ENCODE data around the gene IL32.
"Not testable (repeated sequence)": the region's sequence is repeated elsewhere in the genome, so short reads cannot be mapped to it uniquely, and the experiment has no call there.

IL32 gene

GRCh38 chr16:3046641-3047386 is 18.6 kb upstream of the IL32 start:
- no peak overlapping the region for H3K4me3 ChIP-seq (ENCODE audit: low read length)
- DNase-seq (ENCODE audit: low read depth, low spot score) = no peak

- H3K4me3 ChIP-seq (ENCODE audit: low read length) = no peak overlapping the region
- DNase-seq (ENCODE audit: low read depth, low spot score) = no peak
Observed at GRCh38 chr16:3047387-3047720, 18.1 kb upstream of the IL32 start.

- no peak overlapping the region for H3K4me3 ChIP-seq (ENCODE audit: low read length)
- DNase-seq (ENCODE audit: low read depth, low spot score) = no peak
Observed at GRCh38 chr16:3049921-3050481, 15.4 kb upstream of the IL32 start.

GRCh38 chr16:3050487-3050886 is 15.0 kb upstream of the IL32 start:
- no peak for DNase-seq (ENCODE audit: low read depth, low spot score)
- H3K4me3 ChIP-seq (ENCODE audit: low read length) = no peak overlapping the region

GRCh38 chr16:3051009-3051408 is 14.4 kb upstream of the IL32 start:
- no peak overlapping the region for H3K4me3 ChIP-seq (ENCODE audit: low read length)

GRCh38 chr16:3051494-3051893 is 13.9 kb upstream of the IL32 start:
- no peak overlapping the region for H3K4me3 ChIP-seq (ENCODE audit: low read length)
- no peak for DNase-seq (ENCODE audit: low read depth, low spot score)

More at GRCh38 chr16:3051009-3051408, 14.4 kb upstream of the IL32 start:
- no peak for DNase-seq (ENCODE audit: low read depth, low spot score)

- DNase-seq (ENCODE audit: low read depth, low spot score); H3K4me3 ChIP-seq (ENCODE audit: low read length): not testable (repeated sequence)
Observed at GRCh38 chr16:3052571-3053329, 12.7 kb upstream of the IL32 start.

- not testable (repeated sequence) for DNase-seq (ENCODE audit: low read depth, low spot score)
Observed at GRCh38 chr16:3053330-3053710, 12.1 kb upstream of the IL32 start.

GRCh38 chr16:3054965-3055733 is 10.3 kb upstream of the IL32 start:
- H3K4me3 ChIP-seq (ENCODE audit: low read length) = no peak overlapping the region
- DNase-seq (ENCODE audit: low read depth, low spot score) = no peak

More at GRCh38 chr16:3053330-3053710, 12.1 kb upstream of the IL32 start:
- not testable (repeated sequence) for H3K4me3 ChIP-seq (ENCODE audit: low read length)

GRCh38 chr16:3055734-3056115 is 9.7 kb upstream of the IL32 start:
- DNase-seq (ENCODE audit: low read depth, low spot score) = not testable (repeated sequence)

GRCh38 chr16:3056336-3057180 is 8.9 kb upstream of the IL32 start:
- no peak for DNase-seq (ENCODE audit: low read depth, low spot score)

More at GRCh38 chr16:3055734-3056115, 9.7 kb upstream of the IL32 start:
- H3K4me3 ChIP-seq (ENCODE audit: low read length) = not testable (repeated sequence)

GRCh38 chr16:3057181-3058138 is 8.0 kb upstream of the IL32 start:
- H3K4me3 ChIP-seq (ENCODE audit: low read length) = no peak overlapping the region
- DNase-seq (ENCODE audit: low read depth, low spot score) = no peak

More at GRCh38 chr16:3056336-3057180, 8.9 kb upstream of the IL32 start:
- H3K4me3 ChIP-seq (ENCODE audit: low read length) = no peak overlapping the region

- no peak for DNase-seq (ENCODE audit: low read depth, low spot score)
- H3K4me3 ChIP-seq (ENCODE audit: low read length) = peak overlapping the region; percentile 80
Observed at GRCh38 chr16:3058139-3059030, 7.1 kb upstream of the IL32 start.

GRCh38 chr16:3059041-3059722 is 6.3 kb upstream of the IL32 start:
- H3K4me3 ChIP-seq (ENCODE audit: low read length) = peak overlapping the region; percentile 80
- DNase-seq (ENCODE audit: low read depth, low spot score) = peak; percentile 68

GRCh38 chr16:3059723-3060242 is 5.7 kb upstream of the IL32 start:
- peak overlapping the region; percentile 80 for H3K4me3 ChIP-seq (ENCODE audit: low read length)
- no peak for DNase-seq (ENCODE audit: low read depth, low spot score)

All from Jurkat, Clone E6-1 (cell line).